Ishikawa (cell line): Measurements from ENCODE around the gene ADPRS.
A peak's percentile ranks its signal among the peaks of the same experiment; 100 is the strongest.

Source experiments
- CEBPB ChIP-seq: IDR thresholded peaks from 2 replicates; pipeline ENCODE4 v1.6.1; 2012
- CREB1 ChIP-seq: IDR thresholded peaks from 2 replicates; pipeline ENCODE4 v1.6.1; 2012; ENCODE audit warnings: low read depth
- EGR1 ChIP-seq: IDR thresholded peaks from 2 replicates; pipeline ENCODE4 v1.6.1; 2012
- EP300 ChIP-seq: IDR thresholded peaks from 2 replicates; pipeline ENCODE4 v1.6.1; 2012; ENCODE audit warnings: borderline replicate concordance
- FOXM1 ChIP-seq: IDR thresholded peaks from 2 replicates; pipeline ENCODE4 v1.6.1; 2012; ENCODE audit warnings: low read depth, borderline replicate concordance
- NFIC ChIP-seq: IDR thresholded peaks from 2 replicates; pipeline ENCODE4 v1.6.1; 2012
- RAD21 ChIP-seq: IDR thresholded peaks from 2 replicates; pipeline ENCODE4 v1.6.1; 2012; ENCODE audit warnings: low read depth
- TAF1 ChIP-seq: IDR thresholded peaks from 2 replicates; pipeline ENCODE4 v1.6.1; 2012; ENCODE audit warnings: low read depth, mild to moderate bottlenecking
- TCF12 ChIP-seq: IDR thresholded peaks from 2 replicates; pipeline ENCODE4 v1.6.1; 2012; ENCODE audit warnings: low read depth
- TEAD4 ChIP-seq: IDR thresholded peaks from 2 replicates; pipeline ENCODE4 v1.6.1; 2012
- YY1 ChIP-seq: IDR thresholded peaks from 2 replicates; pipeline ENCODE4 v1.6.1; 2012; ENCODE audit warnings: low read depth
- ZBTB7A ChIP-seq: IDR thresholded peaks from 2 replicates; pipeline ENCODE4 v1.6.1; 2012; ENCODE audit warnings: low read depth
- TF ChIP-seq, protein P1 (sequence below): IDR thresholded peaks from 2 replicates; pipeline ENCODE4 v1.6.1; 2012; ENCODE audit warnings: low read depth, mild to moderate bottlenecking
- TF ChIP-seq, protein P2 (sequence below): IDR thresholded peaks from 2 replicates; pipeline ENCODE4 v1.6.1; 2012
- TF ChIP-seq, protein P3 (sequence below): IDR thresholded peaks from 2 replicates; pipeline ENCODE4 v1.6.1; 2012

The ADPRS gene

DNA sequence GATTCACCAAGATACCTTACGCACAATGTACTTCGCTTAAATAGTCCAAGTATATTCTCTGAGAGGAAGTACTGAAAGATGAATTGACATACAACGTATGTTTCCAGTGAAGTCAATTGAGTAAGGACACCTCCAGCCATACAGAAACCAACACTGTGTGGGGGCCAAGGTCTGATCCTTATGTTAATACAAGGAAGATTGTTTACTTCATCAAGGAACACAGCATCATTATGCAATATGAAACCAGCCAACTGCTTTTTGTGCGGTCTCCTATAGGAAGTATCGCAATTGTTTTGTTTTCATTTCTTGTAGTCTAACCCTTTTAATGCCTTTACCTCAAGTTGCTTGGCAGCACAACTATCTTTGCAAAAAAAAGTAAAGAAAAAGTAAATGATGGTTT, 33.0 kb upstream of the ADPRS start:
- TF ChIP-seq CREB1 = no peak
- TF ChIP-seq CEBPB = no peak
- TF ChIP-seq EP300 = no peak
- TF ChIP-seq ZBTB7A = no peak
- TF ChIP-seq, protein P1, sequence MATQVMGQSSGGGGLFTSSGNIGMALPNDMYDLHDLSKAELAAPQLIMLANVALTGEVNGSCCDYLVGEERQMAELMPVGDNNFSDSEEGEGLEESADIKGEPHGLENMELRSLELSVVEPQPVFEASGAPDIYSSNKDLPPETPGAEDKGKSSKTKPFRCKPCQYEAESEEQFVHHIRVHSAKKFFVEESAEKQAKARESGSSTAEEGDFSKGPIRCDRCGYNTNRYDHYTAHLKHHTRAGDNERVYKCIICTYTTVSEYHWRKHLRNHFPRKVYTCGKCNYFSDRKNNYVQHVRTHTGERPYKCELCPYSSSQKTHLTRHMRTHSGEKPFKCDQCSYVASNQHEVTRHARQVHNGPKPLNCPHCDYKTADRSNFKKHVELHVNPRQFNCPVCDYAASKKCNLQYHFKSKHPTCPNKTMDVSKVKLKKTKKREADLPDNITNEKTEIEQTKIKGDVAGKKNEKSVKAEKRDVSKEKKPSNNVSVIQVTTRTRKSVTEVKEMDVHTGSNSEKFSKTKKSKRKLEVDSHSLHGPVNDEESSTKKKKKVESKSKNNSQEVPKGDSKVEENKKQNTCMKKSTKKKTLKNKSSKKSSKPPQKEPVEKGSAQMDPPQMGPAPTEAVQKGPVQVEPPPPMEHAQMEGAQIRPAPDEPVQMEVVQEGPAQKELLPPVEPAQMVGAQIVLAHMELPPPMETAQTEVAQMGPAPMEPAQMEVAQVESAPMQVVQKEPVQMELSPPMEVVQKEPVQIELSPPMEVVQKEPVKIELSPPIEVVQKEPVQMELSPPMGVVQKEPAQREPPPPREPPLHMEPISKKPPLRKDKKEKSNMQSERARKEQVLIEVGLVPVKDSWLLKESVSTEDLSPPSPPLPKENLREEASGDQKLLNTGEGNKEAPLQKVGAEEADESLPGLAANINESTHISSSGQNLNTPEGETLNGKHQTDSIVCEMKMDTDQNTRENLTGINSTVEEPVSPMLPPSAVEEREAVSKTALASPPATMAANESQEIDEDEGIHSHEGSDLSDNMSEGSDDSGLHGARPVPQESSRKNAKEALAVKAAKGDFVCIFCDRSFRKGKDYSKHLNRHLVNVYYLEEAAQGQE = no peak
- TF ChIP-seq FOXM1 = no peak
- TF ChIP-seq EGR1 = no peak
- TF ChIP-seq TEAD4 = no peak
- TF ChIP-seq RAD21 = no peak

DNA sequence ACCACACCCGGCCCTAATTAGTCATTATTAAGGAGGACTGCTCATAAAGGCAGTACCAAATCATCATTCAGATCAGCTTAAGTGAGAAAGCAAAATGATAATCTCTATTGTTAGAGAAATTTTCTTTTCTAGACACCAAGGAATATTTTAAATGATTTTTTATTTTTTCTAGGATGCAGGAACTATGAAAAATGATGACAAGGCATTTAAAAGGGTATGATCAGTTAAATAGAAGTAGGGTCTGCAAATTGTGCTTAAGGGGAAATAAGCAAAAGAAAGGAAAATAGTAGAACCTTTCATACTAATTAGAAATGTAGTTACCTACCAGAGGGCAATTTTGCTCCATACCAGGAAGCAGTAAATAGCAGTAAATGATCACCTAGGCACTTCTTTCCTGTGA, 26.4 kb upstream of the ADPRS start:
- no peak for TF ChIP-seq EGR1
- no peak for TF ChIP-seq NFIC
- no peak for TF ChIP-seq ZBTB7A
- no peak for TF ChIP-seq CEBPB
- TF ChIP-seq, protein P2, sequence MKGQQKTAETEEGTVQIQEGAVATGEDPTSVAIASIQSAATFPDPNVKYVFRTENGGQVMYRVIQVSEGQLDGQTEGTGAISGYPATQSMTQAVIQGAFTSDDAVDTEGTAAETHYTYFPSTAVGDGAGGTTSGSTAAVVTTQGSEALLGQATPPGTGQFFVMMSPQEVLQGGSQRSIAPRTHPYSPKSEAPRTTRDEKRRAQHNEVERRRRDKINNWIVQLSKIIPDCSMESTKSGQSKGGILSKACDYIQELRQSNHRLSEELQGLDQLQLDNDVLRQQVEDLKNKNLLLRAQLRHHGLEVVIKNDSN = no peak
- TF ChIP-seq, protein P1 = no peak
- TF ChIP-seq EP300 = no peak
- TF ChIP-seq TCF12 = no peak
- TF ChIP-seq, protein P3, sequence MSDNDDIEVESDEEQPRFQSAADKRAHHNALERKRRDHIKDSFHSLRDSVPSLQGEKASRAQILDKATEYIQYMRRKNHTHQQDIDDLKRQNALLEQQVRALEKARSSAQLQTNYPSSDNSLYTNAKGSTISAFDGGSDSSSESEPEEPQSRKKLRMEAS = no peak
- TF ChIP-seq FOXM1 = no peak
- TF ChIP-seq YY1 = no peak
- TF ChIP-seq TEAD4 = no peak
- TF ChIP-seq CREB1 = no peak
- no peak for TF ChIP-seq RAD21

DNA sequence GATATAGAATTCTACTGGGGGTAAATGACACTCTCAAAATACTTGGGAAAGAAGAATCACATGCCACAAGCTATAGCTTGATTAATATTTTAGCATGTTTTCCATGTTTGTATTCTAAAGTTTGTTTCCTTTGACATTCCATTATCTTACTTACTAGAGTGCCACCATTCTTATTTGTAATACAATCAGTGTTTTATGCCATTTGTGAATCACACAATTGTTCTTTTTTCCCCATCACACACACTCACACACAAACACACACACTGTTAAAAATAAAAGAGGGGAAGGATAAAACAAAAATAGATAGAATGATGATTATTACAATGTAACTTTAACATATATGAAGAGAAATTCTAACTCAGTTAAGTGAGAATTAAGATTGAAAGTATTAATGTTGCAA, 20.8 kb upstream of the ADPRS start:
- TF ChIP-seq NFIC = no peak
- TF ChIP-seq, protein P1 = no peak

DNA sequence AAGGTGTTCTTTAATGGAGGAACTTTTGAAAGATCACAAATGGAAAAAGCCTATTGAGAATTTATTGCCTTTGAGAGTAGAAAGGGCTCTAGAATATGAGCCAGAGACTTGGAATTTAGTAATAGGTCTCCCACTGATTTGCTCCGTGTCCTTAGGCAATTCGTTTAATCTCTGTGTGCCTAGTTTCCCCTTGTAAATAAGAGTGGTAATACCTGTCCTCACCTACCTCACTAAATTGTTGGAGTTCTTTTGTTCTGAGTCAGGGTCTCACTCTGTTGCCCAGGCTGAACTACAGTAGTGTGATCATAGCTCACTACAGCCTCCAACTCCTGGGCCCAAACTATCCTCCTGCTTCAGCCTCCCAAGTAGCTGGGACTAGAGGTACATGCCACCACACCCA, 19.8 kb upstream of the ADPRS start:
- TF ChIP-seq RAD21 (no peak), TEAD4 (peak; percentile 62; the same call in 1 of the 2 replicates)

DNA sequence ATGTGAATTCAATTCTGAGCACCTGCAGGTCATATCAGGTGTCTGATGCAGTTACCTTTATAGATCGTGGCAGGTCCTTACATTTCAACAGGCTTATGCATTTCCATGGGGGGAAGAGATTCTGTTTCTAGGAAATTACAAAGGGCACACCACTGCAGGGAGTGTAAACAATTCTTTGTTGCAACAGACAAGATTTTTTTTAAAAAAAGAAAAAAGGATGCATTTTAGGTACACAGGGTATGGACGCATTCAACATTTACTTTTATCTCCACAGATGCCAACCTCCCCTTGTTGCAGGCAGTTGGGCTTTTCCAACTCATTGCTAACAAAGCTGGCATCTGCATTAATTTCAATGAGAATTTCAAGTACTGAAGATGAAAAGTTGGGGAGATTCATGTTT, 18.3 kb upstream of the ADPRS start:
- TF ChIP-seq TAF1 = no peak
- TF ChIP-seq CREB1 = no peak
- TF ChIP-seq EGR1 = no peak
- TF ChIP-seq ZBTB7A = no peak
- TF ChIP-seq RAD21 = no peak
- TF ChIP-seq, protein P3 = no peak
- no peak for TF ChIP-seq CEBPB
- TF ChIP-seq YY1 = no peak
- no peak for TF ChIP-seq EP300

DNA sequence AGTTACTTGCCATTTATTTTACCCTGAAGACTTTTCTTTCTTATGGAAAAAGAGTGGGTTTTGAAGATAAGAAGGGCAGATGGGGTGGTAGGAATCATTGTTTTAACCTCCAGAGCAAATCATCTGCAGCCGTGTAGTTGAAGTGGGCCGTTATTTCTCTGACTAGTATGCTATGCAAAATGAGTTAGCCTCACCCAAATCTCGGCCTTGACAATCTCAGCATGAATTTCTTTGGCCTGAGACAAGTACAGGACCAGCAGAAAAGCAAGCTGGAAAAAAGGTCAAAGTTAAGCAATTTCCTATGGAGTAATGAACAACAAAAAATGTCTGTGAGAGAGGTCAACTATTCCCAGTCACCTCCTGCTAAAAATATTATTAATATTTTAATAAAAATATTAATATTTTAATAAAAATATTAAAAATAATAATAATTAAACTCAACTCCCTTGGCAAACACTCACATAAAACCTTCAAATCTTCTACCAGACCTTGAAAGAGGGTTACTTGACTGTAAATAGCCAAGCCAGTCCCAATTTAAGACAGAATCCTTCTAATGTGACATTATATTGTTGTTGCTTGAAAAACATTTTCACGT, 11.6 kb upstream of the ADPRS start:
- TF ChIP-seq, protein P1 = no peak
- no peak for TF ChIP-seq CREB1
- TF ChIP-seq FOXM1 = no peak
- TF ChIP-seq, protein P3 = no peak
- no peak for TF ChIP-seq EP300
- no peak for TF ChIP-seq ZBTB7A
- no peak for TF ChIP-seq TAF1
- TF ChIP-seq TCF12 = no peak
- no peak for TF ChIP-seq TEAD4
- TF ChIP-seq CEBPB = no peak
